ENCODE data around the gene SORCS2. TPM values are rescaled to one million over a fixed set of nuclear protein-coding genes. Genes with fewer than 3 reads are reported as not detected.

Gene SORCS2
- polyA plus RNA-seq, 1 donor from 2014 or later = 1.0 TPM

DNA sequence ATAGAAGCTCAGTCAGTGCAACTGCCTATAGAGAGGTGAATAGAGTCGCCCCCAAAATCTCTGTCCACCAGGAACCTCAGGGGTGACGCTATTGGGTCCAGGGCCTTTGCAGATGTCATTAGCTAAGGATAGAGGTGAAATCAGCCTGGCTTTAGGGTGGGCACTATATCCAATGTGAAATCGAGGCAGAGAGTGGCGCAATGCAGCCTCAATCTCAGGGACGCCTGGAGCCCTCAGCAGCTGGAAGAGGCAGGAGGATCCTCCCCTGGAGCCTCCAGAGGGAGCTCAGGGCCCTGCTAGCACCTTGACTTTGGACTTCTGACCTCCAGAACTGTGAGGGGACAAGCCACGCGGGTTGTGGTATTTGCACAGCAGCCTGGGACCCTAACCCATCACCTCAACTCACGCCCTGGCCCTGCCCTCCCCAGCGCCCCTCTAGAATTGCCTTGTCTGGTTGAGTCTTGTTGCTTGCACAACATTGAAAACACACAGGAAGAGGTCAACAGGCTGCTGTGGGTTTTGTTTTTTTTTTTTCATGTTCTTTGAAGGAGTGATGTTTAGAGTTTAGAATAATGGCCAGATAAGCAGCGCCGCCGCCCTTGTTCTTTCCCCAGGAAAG, 331.8 kb downstream of the SORCS2 start:
- TF ChIP-seq, protein P1, sequence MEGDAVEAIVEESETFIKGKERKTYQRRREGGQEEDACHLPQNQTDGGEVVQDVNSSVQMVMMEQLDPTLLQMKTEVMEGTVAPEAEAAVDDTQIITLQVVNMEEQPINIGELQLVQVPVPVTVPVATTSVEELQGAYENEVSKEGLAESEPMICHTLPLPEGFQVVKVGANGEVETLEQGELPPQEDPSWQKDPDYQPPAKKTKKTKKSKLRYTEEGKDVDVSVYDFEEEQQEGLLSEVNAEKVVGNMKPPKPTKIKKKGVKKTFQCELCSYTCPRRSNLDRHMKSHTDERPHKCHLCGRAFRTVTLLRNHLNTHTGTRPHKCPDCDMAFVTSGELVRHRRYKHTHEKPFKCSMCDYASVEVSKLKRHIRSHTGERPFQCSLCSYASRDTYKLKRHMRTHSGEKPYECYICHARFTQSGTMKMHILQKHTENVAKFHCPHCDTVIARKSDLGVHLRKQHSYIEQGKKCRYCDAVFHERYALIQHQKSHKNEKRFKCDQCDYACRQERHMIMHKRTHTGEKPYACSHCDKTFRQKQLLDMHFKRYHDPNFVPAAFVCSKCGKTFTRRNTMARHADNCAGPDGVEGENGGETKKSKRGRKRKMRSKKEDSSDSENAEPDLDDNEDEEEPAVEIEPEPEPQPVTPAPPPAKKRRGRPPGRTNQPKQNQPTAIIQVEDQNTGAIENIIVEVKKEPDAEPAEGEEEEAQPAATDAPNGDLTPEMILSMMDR (IDR thresholded peaks at IDR 0.05; ENCODE audit: poor library complexity, severe bottlenecking) = no peak
- TF ChIP-seq, protein P2, sequence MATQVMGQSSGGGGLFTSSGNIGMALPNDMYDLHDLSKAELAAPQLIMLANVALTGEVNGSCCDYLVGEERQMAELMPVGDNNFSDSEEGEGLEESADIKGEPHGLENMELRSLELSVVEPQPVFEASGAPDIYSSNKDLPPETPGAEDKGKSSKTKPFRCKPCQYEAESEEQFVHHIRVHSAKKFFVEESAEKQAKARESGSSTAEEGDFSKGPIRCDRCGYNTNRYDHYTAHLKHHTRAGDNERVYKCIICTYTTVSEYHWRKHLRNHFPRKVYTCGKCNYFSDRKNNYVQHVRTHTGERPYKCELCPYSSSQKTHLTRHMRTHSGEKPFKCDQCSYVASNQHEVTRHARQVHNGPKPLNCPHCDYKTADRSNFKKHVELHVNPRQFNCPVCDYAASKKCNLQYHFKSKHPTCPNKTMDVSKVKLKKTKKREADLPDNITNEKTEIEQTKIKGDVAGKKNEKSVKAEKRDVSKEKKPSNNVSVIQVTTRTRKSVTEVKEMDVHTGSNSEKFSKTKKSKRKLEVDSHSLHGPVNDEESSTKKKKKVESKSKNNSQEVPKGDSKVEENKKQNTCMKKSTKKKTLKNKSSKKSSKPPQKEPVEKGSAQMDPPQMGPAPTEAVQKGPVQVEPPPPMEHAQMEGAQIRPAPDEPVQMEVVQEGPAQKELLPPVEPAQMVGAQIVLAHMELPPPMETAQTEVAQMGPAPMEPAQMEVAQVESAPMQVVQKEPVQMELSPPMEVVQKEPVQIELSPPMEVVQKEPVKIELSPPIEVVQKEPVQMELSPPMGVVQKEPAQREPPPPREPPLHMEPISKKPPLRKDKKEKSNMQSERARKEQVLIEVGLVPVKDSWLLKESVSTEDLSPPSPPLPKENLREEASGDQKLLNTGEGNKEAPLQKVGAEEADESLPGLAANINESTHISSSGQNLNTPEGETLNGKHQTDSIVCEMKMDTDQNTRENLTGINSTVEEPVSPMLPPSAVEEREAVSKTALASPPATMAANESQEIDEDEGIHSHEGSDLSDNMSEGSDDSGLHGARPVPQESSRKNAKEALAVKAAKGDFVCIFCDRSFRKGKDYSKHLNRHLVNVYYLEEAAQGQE (IDR thresholded peaks at IDR 0.05; ENCODE audit: borderline replicate concordance) = no peak
- no peaks in the 10 kb centered on the region for H4K20me1 ChIP-seq (ENCODE audit: insufficient read depth)
- H3K27ac ChIP-seq (ENCODE audit: low read length) = no peak overlapping the region
- H3K9me2 ChIP-seq (ENCODE audit: insufficient read depth, low read length) = no peaks in the 10 kb centered on the region
- no peaks in the 10 kb centered on the region for H3K27me3 ChIP-seq (ENCODE audit: insufficient read depth, low read depth, low read length)
- H3K79me2 ChIP-seq (replicated peaks; ENCODE audit: insufficient read depth, low read length) = no peaks in the 10 kb centered on the region
- H3K4me2 ChIP-seq (ENCODE audit: low read length) = no peak overlapping the region
- H3K9me3 ChIP-seq (ENCODE audit: low read length) = no peaks in the 10 kb centered on the region
- H3F3A ChIP-seq (ENCODE audit: insufficient read depth, low read length, poor library complexity, severe bottlenecking) = no peaks in the 10 kb centered on the region
- no peaks in the 10 kb centered on the region for H3K36me3 ChIP-seq (ENCODE audit: insufficient read depth, low read length)
- no peak overlapping the region for H3K4me3 ChIP-seq (ENCODE audit: low read length)
- no peak overlapping the region for H3K9ac ChIP-seq (ENCODE audit: low read length)
- H2AFZ ChIP-seq (ENCODE audit: low read depth, low read length) = no peak overlapping the region

DNA sequence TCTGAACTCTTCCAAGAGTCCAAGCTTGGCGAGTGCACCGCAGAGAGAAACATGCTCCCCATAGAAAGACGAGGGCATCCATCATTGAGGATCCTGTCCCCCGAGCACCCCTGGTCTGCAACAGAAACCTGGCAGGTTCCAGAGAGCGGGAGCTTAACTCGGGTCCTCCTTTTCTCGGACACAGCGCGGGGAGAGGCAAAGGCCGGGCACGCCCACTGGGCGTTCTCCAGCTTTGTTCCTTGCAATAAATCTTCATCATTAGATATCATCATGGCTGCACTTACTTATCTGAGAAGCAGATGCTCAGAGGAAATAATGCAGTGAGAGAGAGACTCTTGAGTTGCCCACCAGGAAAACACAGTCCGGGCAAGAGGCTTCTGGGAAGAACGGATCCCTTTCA, 332.5 kb downstream of the SORCS2 start:
- H3K4me2 ChIP-seq (ENCODE audit: low read length) = no peak overlapping the region
- no peak for TF ChIP-seq EP300 (conservative IDR thresholded peaks at IDR 0.05; ENCODE audit: poor library complexity, severe bottlenecking)
- no peak for TF ChIP-seq EZH2 (IDR thresholded peaks at IDR 0.05; ENCODE audit: borderline replicate concordance, insufficient read depth, low read length, poor library complexity, severe bottlenecking)
- TF ChIP-seq MXI1 (conservative IDR thresholded peaks at IDR 0.05; ENCODE audit: poor library complexity, severe bottlenecking) = no peak
- no peak for TF ChIP-seq TAF1 (IDR thresholded peaks at IDR 0.05; ENCODE audit: low read depth)
- no peak for TF ChIP-seq RAD21 (conservative IDR thresholded peaks at IDR 0.05)
- no peak for TF ChIP-seq SMC3 (conservative IDR thresholded peaks at IDR 0.05; ENCODE audit: poor library complexity)
- TF ChIP-seq POLR2AphosphoS5 (IDR thresholded peaks at IDR 0.05) = no peak

More for the DNA sequence above, 332.5 kb downstream of the SORCS2 start:
- Histone ChIP-seq H3K4me3 (ENCODE audit: low read length) (no peak overlapping the region), H3K79me2 (replicated peaks; ENCODE audit: insufficient read depth, low read length) (no peaks in the 10 kb centered on the region), H3K9me3 (ENCODE audit: low read length) (no peaks in the 10 kb centered on the region), H3K36me3 (ENCODE audit: insufficient read depth, low read length) (no peaks in the 10 kb centered on the region), H3K27me3 (ENCODE audit: insufficient read depth, low read depth, low read length) (no peaks in the 10 kb centered on the region), H4K20me1 (ENCODE audit: insufficient read depth) (no peaks in the 10 kb centered on the region), H3K9me2 (ENCODE audit: insufficient read depth, low read length) (no peaks in the 10 kb centered on the region), H2AFZ (ENCODE audit: low read depth, low read length) (no peak overlapping the region), H3F3A (ENCODE audit: insufficient read depth, low read length, poor library complexity, severe bottlenecking) (no peaks in the 10 kb centered on the region), H3K9ac (ENCODE audit: low read length) (no peak overlapping the region), H3K27ac (ENCODE audit: low read length) (no peak overlapping the region)

All from neural cell (in vitro differentiated cells).